ENCODE measurements around the gene DDIT4L. TPM values are rescaled to one million over a fixed set of nuclear protein-coding genes. Genes with fewer than 3 reads are reported as not detected.

DDIT4L gene
- total and polyA plus RNA-seq, 2 of the 8 experiments (the other 6 are each of a cell fraction or from before 2014, with no cell fraction given), result 3.5 to 6.0 TPM

GRCh38 chr4:100175858-100176257 is 14.4 kb downstream of the DDIT4L start (continued):
- TF ChIP-seq HDAC2 (IDR thresholded peaks at IDR 0.05; ENCODE audit: borderline replicate concordance in 1 of 2, low read depth in 2 of 2, low read length in 2 of 2) (no peak), YY1 (IDR thresholded peaks at IDR 0.05; ENCODE audit: low read depth, low read length) (no peak), RNF2 (IDR thresholded peaks at IDR 0.05; ENCODE audit: borderline replicate concordance, low read depth, low read length, missing control alignments, poor library complexity, severe bottlenecking) (no peak), JUND (IDR thresholded peaks at IDR 0.05; ENCODE audit: low read length) (no peak), CEBPB (IDR thresholded peaks at IDR 0.05; ENCODE audit: low read depth, low read length) (no peak), TAF1 (IDR thresholded peaks at IDR 0.05; ENCODE audit: low read depth, low read length) (no peak)
